ENCODE measurements around the gene ATP13A3.
A peak's percentile ranks its signal among the peaks of the same experiment; 100 is the strongest.

ATP13A3 gene

GRCh38 chr3:194517333-194517732 is 30.5 kb upstream of the ATP13A3 start:
- no peaks in the 10 kb centered on the region for H3K36me3 ChIP-seq (ENCODE audit: control insufficient read depth, insufficient read depth, low read length)
- no peak overlapping the region for H3K4me2 ChIP-seq (ENCODE audit: low read length)
- no peak overlapping the region for H3K27ac ChIP-seq (ENCODE audit: low read depth, low read length)
- H3K79me1 ChIP-seq (ENCODE audit: low read length): no peaks in the 10 kb centered on the region
- H3K23ac ChIP-seq (ENCODE audit: low read length): no peak overlapping the region
- no peak overlapping the region for H3K4ac ChIP-seq (ENCODE audit: low read depth, low read length)
- H3K27me3 ChIP-seq (ENCODE audit: insufficient read depth, low read length, poor library complexity): no peaks in the 10 kb centered on the region
- no peak overlapping the region for H3K56ac ChIP-seq (ENCODE audit: low read length)
- H2AK5ac ChIP-seq (ENCODE audit: low read length): no peak overlapping the region
- H3K18ac ChIP-seq (ENCODE audit: low read length): no peak overlapping the region
- H3K4me1 ChIP-seq (ENCODE audit: control insufficient read depth, low read depth, low read length): peaks cover 4% of the 10 kb centered on the region
- H3K79me2 ChIP-seq (ENCODE audit: control insufficient read depth, insufficient read depth, low read length): no peaks in the 10 kb centered on the region
- H3K9ac ChIP-seq (ENCODE audit: low read length): no peak overlapping the region
- no peak overlapping the region for H2BK15ac ChIP-seq (replicated peaks; ENCODE audit: low read depth)
- no peak overlapping the region for H2BK5ac ChIP-seq (ENCODE audit: low read length)
- no peak overlapping the region for H4K8ac ChIP-seq (ENCODE audit: low read depth, low read length)
- no peak for DNase-seq
- no peak overlapping the region for H4K5ac ChIP-seq (ENCODE audit: low read length)
- no peak overlapping the region for H2BK120ac ChIP-seq (ENCODE audit: low read depth, low read length)
- no peak overlapping the region for H3K4me3 ChIP-seq (ENCODE audit: low read length)
- WGBS (ENCODE audit: extremely low coverage, insufficient coverage, low lambda C conversion rate): no CpG with 5 or more reads among the region's 6 CpGs

DNA sequence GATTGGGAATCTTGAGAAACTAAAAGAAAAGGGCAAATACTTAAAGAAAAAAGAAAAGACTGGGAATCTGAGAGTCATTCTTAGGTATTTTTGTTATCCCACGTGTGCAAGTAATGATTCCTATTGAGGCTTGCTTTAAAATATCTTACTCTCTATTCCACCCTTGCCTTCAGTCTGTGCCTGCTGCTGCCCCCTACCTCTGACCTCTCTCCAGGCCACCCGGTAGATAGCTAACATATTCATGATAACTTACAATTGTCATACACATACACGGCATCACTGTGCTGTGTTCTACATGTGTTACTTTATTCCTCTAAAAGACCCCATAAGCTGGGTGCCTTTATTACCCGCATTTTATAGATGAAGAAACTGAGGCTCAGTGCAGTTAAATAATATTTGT is 27.8 kb upstream of the ATP13A3 start:
- H3K23ac ChIP-seq (ENCODE audit: low read length): no peak overlapping the region
- no peaks in the 10 kb centered on the region for H3K79me1 ChIP-seq (ENCODE audit: low read length)
- no peak overlapping the region for H3K9ac ChIP-seq (ENCODE audit: low read length)
- no peak overlapping the region for H3K4me2 ChIP-seq (ENCODE audit: low read length)
- no peaks in the 10 kb centered on the region for H3K36me3 ChIP-seq (ENCODE audit: control insufficient read depth, insufficient read depth, low read length)
- no peak overlapping the region for H3K27ac ChIP-seq (ENCODE audit: low read depth, low read length)
- no peak overlapping the region for H2BK5ac ChIP-seq (ENCODE audit: low read length)
- no peaks in the 10 kb centered on the region for H3K79me2 ChIP-seq (ENCODE audit: control insufficient read depth, insufficient read depth, low read length)
- no peak overlapping the region for H2AK5ac ChIP-seq (ENCODE audit: low read length)
- no CpG with 5 or more reads among the region's 4 CpGs for WGBS (ENCODE audit: extremely low coverage, insufficient coverage, low lambda C conversion rate)
- H3K4me3 ChIP-seq (ENCODE audit: low read length): no peak overlapping the region
- H3K4ac ChIP-seq (ENCODE audit: low read depth, low read length): no peak overlapping the region
- no peak overlapping the region for H2BK15ac ChIP-seq (replicated peaks; ENCODE audit: low read depth)
- no peaks in the 10 kb centered on the region for H3K27me3 ChIP-seq (ENCODE audit: insufficient read depth, low read length, poor library complexity)
- no peaks in the 10 kb centered on the region for H3K4me1 ChIP-seq (ENCODE audit: control insufficient read depth, low read depth, low read length)
- H4K8ac ChIP-seq (ENCODE audit: low read depth, low read length): no peak overlapping the region
- no peak overlapping the region for H4K5ac ChIP-seq (ENCODE audit: low read length)
- H3K18ac ChIP-seq (ENCODE audit: low read length): no peak overlapping the region
- no peak overlapping the region for H3K56ac ChIP-seq (ENCODE audit: low read length)
- no peak for DNase-seq
- H2BK120ac ChIP-seq (ENCODE audit: low read depth, low read length): no peak overlapping the region

DNA sequence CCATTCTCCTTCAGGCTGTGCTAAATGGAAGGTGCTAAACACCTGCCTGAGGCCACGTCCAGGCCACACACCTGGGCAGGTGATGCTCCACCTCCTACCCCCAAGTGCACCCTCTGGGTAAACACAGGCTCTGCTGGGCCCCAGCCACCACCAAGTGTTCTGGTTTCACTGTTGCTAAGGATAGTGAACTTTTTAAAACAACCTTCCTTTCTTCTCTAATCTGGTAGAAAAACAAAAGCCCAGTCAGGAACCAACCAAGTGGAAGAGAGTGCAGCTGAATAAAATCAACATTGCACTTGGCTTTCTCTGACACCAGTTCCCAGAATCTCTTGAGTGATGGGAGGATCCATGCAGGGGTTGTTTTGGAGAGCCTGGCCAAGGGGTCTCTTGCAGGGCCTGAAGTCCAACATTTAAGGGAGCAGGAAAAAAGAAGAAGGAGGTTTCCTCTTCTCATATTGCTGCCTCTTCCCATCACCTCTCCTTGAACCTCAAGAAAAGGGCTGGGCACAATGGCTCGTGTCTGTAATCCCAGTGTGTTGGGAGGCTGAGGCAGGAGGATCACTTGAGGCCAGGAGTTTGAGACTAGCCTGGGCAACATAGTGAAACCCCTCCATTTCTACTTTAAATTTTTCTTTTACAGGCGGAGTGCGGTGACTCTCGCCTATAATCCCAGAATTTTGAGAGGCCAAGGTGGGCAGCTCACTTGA is 26.2 kb upstream of the ATP13A3 start:
- Histone ChIP-seq H3K4me3 (ENCODE audit: low read length) (no peak overlapping the region), H4K8ac (ENCODE audit: low read depth, low read length) (no peak overlapping the region), H3K79me1 (ENCODE audit: low read length) (no peaks in the 10 kb centered on the region), H2BK15ac (replicated peaks; ENCODE audit: low read depth) (no peak overlapping the region), H3K56ac (ENCODE audit: low read length) (no peak overlapping the region), H2BK5ac (ENCODE audit: low read length) (no peak overlapping the region), H4K5ac (ENCODE audit: low read length) (no peak overlapping the region), H3K4ac (ENCODE audit: low read depth, low read length) (no peak overlapping the region), H3K36me3 (ENCODE audit: control insufficient read depth, insufficient read depth, low read length) (no peaks in the 10 kb centered on the region), H3K27me3 (ENCODE audit: insufficient read depth, low read length, poor library complexity) (no peaks in the 10 kb centered on the region), H3K4me2 (ENCODE audit: low read length) (no peak overlapping the region), H2BK120ac (ENCODE audit: low read depth, low read length) (no peak overlapping the region), H3K27ac (ENCODE audit: low read depth, low read length) (no peak overlapping the region), H3K23ac (ENCODE audit: low read length) (no peak overlapping the region), H2AK5ac (ENCODE audit: low read length) (no peak overlapping the region), H3K18ac (ENCODE audit: low read length) (no peak overlapping the region), H3K9ac (ENCODE audit: low read length) (no peak overlapping the region), H3K4me1 (ENCODE audit: control insufficient read depth, low read depth, low read length) (no peaks in the 10 kb centered on the region), H3K79me2 (ENCODE audit: control insufficient read depth, insufficient read depth, low read length) (no peaks in the 10 kb centered on the region)
- no peak for DNase-seq
- no CpG with 5 or more reads among the region's 5 CpGs for WGBS (ENCODE audit: extremely low coverage, insufficient coverage, low lambda C conversion rate)

DNA sequence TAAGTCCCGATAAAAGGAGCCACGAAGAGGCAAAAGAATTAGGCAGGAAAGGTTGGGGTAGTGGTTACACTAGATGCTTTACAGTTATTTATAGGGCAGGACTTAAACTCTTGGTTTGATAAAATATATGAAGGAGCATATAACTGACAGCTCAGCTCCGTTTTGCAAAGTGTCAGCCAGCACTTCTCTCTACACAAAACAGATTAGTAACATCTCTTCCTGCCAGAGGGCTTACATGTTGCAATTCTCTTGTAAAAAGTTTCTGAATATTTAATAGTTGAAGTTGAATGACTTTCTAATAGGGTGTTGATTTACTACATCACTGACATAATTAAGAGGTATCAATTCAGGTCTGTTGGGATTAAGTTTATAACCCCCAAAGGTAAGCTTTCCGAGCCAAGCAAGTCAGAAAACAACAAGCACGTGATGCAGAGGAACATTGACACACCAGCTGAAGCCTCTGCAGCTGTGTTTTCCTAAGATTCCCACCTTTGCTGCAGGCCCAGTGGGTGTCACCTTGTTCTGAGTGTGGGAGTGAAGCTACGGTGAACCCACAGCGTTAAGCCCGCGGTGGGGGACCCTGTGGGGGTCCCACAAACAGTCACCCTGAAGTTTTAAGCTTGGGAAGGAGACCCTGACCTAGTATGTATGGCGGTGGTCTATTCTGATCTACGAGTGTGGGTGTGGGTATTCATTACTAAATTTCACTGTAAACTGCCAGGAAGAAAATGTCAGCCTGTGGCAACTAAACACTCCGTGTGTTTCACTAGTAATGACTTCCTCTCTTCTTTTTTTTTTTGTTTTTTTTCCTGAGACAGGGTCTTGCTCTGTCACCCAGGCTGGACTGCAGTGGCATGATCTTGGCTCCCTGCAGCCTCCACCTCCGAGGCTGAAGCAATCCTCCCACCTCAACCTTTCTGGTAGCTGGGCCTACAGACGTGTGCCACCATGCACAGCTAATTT is 22.0 kb upstream of the ATP13A3 start:
- Histone ChIP-seq H4K5ac (ENCODE audit: low read length) (no peak overlapping the region), H3K9ac (ENCODE audit: low read length) (no peak overlapping the region), H3K4ac (ENCODE audit: low read depth, low read length) (no peak overlapping the region), H3K79me2 (ENCODE audit: control insufficient read depth, insufficient read depth, low read length) (no peaks in the 10 kb centered on the region), H3K56ac (ENCODE audit: low read length) (no peak overlapping the region), H3K4me2 (ENCODE audit: low read length) (no peak overlapping the region), H3K23ac (ENCODE audit: low read length) (no peak overlapping the region), H4K8ac (ENCODE audit: low read depth, low read length) (no peak overlapping the region), H3K27me3 (ENCODE audit: insufficient read depth, low read length, poor library complexity) (no peaks in the 10 kb centered on the region), H3K18ac (ENCODE audit: low read length) (no peak overlapping the region), H3K36me3 (ENCODE audit: control insufficient read depth, insufficient read depth, low read length) (no peaks in the 10 kb centered on the region), H3K4me1 (ENCODE audit: control insufficient read depth, low read depth, low read length) (no peaks in the 10 kb centered on the region), H3K4me3 (ENCODE audit: low read length) (no peak overlapping the region), H3K27ac (ENCODE audit: low read depth, low read length) (no peak overlapping the region), H3K79me1 (ENCODE audit: low read length) (no peaks in the 10 kb centered on the region), H2AK5ac (ENCODE audit: low read length) (no peak overlapping the region), H2BK15ac (replicated peaks; ENCODE audit: low read depth) (no peak overlapping the region), H2BK5ac (ENCODE audit: low read length) (no peak overlapping the region), H2BK120ac (ENCODE audit: low read depth, low read length) (no peak overlapping the region)
- no peak for DNase-seq
- no CpG with 5 or more reads among the region's 14 CpGs for WGBS (ENCODE audit: extremely low coverage, insufficient coverage, low lambda C conversion rate)

DNA sequence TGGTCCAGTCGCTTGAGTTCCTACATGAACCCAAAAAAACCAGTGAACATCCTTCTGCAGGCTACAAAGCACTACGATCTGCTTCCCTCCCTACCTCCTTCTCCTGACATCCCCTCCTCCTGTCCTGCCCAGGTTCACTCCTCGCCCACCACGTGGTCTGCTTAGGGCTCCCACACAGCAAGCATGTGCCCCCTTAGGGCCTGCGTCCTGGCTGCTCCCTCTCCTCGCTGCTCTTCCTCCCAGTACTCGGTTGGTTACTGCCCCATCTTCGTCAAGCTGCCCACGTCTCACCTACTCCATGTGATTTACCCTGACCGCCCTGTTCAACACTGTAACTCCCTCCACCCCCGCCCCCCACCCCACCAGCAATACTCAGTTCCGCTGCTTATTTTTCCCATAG is 20.8 kb upstream of the ATP13A3 start:
- no peak overlapping the region for H2BK120ac ChIP-seq (ENCODE audit: low read depth, low read length)
- no peak overlapping the region for H2AK5ac ChIP-seq (ENCODE audit: low read length)
- no peak overlapping the region for H2BK5ac ChIP-seq (ENCODE audit: low read length)
- no peak overlapping the region for H3K4me3 ChIP-seq (ENCODE audit: low read length)
- H3K27me3 ChIP-seq (ENCODE audit: insufficient read depth, low read length, poor library complexity): no peaks in the 10 kb centered on the region
- no peak overlapping the region for H3K9ac ChIP-seq (ENCODE audit: low read length)
- H3K79me1 ChIP-seq (ENCODE audit: low read length): no peaks in the 10 kb centered on the region
- H4K8ac ChIP-seq (ENCODE audit: low read depth, low read length): no peak overlapping the region
- no peak overlapping the region for H3K18ac ChIP-seq (ENCODE audit: low read length)
- no peaks in the 10 kb centered on the region for H3K79me2 ChIP-seq (ENCODE audit: control insufficient read depth, insufficient read depth, low read length)
- H3K36me3 ChIP-seq (ENCODE audit: control insufficient read depth, insufficient read depth, low read length): no peaks in the 10 kb centered on the region
- no peak overlapping the region for H3K27ac ChIP-seq (ENCODE audit: low read depth, low read length)
- no peak overlapping the region for H4K5ac ChIP-seq (ENCODE audit: low read length)
- peak overlapping the region; percentile 42 for H3K56ac ChIP-seq (ENCODE audit: low read length)
- no peaks in the 10 kb centered on the region for H3K4me1 ChIP-seq (ENCODE audit: control insufficient read depth, low read depth, low read length)
- no peak overlapping the region for H2BK15ac ChIP-seq (replicated peaks; ENCODE audit: low read depth)
- no peak overlapping the region for H3K4ac ChIP-seq (ENCODE audit: low read depth, low read length)
- H3K23ac ChIP-seq (ENCODE audit: low read length): no peak overlapping the region
- H3K4me2 ChIP-seq (ENCODE audit: low read length): no peak overlapping the region
- whole genome bisulfite sequencing (ENCODE audit: extremely low coverage, insufficient coverage, low lambda C conversion rate): no CpG with 5 or more reads among the region's 12 CpGs
- DNase-seq: no peak

All from mesendoderm (in vitro differentiated cells).